DMS53 treated with DMSO at 0.1 percent for 48 hours (cell line): ENCODE data around the gene FANCC.
"Not testable (repeated sequence)": the region's sequence is repeated elsewhere in the genome, so short reads cannot be mapped to it uniquely, and the experiment has no call there.

Experiments used
- DNase-seq: peaks from one replicate; lab custom pipeline; 2025; ENCODE audit not compliant: unreplicated experiment; lab: John Stamatoyannopoulos, UW

FANCC gene

GRCh38 chr9:95239071-95239470 is 78.4 kb downstream of the FANCC start:
- no peak for DNase-seq

- DNase-seq: no peak
Measured at GRCh38 chr9:95237336-95237735, 80.2 kb downstream of the FANCC start.

GRCh38 chr9:95230046-95230445 is 87.5 kb downstream of the FANCC start:
- DNase-seq: no peak

- no peak for DNase-seq
Measured at GRCh38 chr9:95229230-95229915, 88.1 kb downstream of the FANCC start.

GRCh38 chr9:95226921-95227320 is 90.6 kb downstream of the FANCC start:
- no peak for DNase-seq

GRCh38 chr9:95225726-95226106 is 91.8 kb downstream of the FANCC start:
- no peak for DNase-seq

GRCh38 chr9:95225076-95225725 is 92.3 kb downstream of the FANCC start:
- DNase-seq: peak; percentile 0

- no peak for DNase-seq
Measured at GRCh38 chr9:95224376-95225019, 93.0 kb downstream of the FANCC start.

GRCh38 chr9:95220352-95220751 is 97.2 kb downstream of the FANCC start:
- not testable (repeated sequence) for DNase-seq

- no peak for DNase-seq
Measured at GRCh38 chr9:95218773-95219172, 98.7 kb downstream of the FANCC start.

GRCh38 chr9:95217936-95218335 is 99.6 kb downstream of the FANCC start:
- DNase-seq: no peak

GRCh38 chr9:95215336-95215898 is 102.1 kb downstream of the FANCC start:
- DNase-seq: no peak

- no peak for DNase-seq
Measured at GRCh38 chr9:95213117-95213516, 104.4 kb downstream of the FANCC start.

GRCh38 chr9:95211028-95211427 is 106.5 kb downstream of the FANCC start:
- DNase-seq: no peak

GRCh38 chr9:95207403-95207802 is 110.1 kb downstream of the FANCC start:
- no peak for DNase-seq

GRCh38 chr9:95206143-95206542 is 111.4 kb downstream of the FANCC start:
- no peak for DNase-seq

- no peak for DNase-seq
Measured at GRCh38 chr9:95204710-95205109, 112.8 kb downstream of the FANCC start.

GRCh38 chr9:95204310-95204709 is 113.2 kb downstream of the FANCC start:
- DNase-seq: no peak

GRCh38 chr9:95203019-95203418 is 114.5 kb downstream of the FANCC start:
- DNase-seq: not testable (repeated sequence)

GRCh38 chr9:95202076-95202681 is 115.3 kb downstream of the FANCC start:
- no peak for DNase-seq

- DNase-seq: no peak
Measured at GRCh38 chr9:95201206-95201605, 116.3 kb downstream of the FANCC start.
